Measurements from ENCODE around the gene ZNF100.

- no peak for TF ChIP-seq CTCF (IDR thresholded peaks at IDR 0.05; ENCODE audit: poor library complexity, severe bottlenecking)
- TF ChIP-seq RAD21 (conservative IDR thresholded peaks at IDR 0.05), result no peak
- no peak for TF ChIP-seq EZH2 (IDR thresholded peaks at IDR 0.05; ENCODE audit: borderline replicate concordance, insufficient read depth, low read length, poor library complexity, severe bottlenecking)
- TF ChIP-seq MXI1 (conservative IDR thresholded peaks at IDR 0.05; ENCODE audit: poor library complexity, severe bottlenecking), result no peak
- TF ChIP-seq, protein P1, sequence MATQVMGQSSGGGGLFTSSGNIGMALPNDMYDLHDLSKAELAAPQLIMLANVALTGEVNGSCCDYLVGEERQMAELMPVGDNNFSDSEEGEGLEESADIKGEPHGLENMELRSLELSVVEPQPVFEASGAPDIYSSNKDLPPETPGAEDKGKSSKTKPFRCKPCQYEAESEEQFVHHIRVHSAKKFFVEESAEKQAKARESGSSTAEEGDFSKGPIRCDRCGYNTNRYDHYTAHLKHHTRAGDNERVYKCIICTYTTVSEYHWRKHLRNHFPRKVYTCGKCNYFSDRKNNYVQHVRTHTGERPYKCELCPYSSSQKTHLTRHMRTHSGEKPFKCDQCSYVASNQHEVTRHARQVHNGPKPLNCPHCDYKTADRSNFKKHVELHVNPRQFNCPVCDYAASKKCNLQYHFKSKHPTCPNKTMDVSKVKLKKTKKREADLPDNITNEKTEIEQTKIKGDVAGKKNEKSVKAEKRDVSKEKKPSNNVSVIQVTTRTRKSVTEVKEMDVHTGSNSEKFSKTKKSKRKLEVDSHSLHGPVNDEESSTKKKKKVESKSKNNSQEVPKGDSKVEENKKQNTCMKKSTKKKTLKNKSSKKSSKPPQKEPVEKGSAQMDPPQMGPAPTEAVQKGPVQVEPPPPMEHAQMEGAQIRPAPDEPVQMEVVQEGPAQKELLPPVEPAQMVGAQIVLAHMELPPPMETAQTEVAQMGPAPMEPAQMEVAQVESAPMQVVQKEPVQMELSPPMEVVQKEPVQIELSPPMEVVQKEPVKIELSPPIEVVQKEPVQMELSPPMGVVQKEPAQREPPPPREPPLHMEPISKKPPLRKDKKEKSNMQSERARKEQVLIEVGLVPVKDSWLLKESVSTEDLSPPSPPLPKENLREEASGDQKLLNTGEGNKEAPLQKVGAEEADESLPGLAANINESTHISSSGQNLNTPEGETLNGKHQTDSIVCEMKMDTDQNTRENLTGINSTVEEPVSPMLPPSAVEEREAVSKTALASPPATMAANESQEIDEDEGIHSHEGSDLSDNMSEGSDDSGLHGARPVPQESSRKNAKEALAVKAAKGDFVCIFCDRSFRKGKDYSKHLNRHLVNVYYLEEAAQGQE (IDR thresholded peaks at IDR 0.05; ENCODE audit: borderline replicate concordance), result no peak
Measured at GRCh38 chr19:21704320-21704719, 63.1 kb downstream of the ZNF100 start.

Measured in neural cell (in vitro differentiated cells).